ENCODE measurements around the gene SVOPL. TPM values are rescaled to one million over a fixed set of nuclear protein-coding genes. Genes with fewer than 3 reads are reported as not detected.

The SVOPL gene
- total and polyA plus RNA-seq, 10 of the 15 experiments (the other 5 are each of a cell fraction or from before 2014, with no cell fraction given): 0.15 TPM; not detected in 9

DNA sequence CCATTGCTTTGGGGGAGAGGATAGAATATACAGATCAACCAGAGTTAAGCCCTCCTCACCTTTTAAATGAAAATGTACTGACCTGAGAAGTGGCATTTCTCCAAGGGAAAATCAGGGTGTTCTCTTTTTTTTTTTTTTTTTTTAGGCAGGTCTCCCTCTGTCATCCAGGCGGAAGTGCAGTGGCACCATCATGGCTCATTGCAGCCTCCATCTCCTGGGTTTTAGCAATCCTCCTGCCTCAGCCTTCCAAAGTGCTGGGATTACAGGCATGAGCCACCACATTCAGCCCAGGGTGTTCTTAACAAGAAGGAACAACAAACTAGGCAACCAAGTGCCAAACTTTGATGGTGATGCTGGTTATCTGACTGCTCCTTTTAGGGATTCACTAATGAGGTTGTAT is 111.0 kb downstream of the SVOPL start (continued):
- TF ChIP-seq CBX3 (IDR thresholded peaks at IDR 0.05; ENCODE audit: borderline replicate concordance, low read depth) (no peak), TCF3 (IDR thresholded peaks at IDR 0.05; ENCODE audit: borderline replicate concordance, insufficient read depth, low read depth, low read length) (no peak)
- TF ChIP-seq, protein P1, sequence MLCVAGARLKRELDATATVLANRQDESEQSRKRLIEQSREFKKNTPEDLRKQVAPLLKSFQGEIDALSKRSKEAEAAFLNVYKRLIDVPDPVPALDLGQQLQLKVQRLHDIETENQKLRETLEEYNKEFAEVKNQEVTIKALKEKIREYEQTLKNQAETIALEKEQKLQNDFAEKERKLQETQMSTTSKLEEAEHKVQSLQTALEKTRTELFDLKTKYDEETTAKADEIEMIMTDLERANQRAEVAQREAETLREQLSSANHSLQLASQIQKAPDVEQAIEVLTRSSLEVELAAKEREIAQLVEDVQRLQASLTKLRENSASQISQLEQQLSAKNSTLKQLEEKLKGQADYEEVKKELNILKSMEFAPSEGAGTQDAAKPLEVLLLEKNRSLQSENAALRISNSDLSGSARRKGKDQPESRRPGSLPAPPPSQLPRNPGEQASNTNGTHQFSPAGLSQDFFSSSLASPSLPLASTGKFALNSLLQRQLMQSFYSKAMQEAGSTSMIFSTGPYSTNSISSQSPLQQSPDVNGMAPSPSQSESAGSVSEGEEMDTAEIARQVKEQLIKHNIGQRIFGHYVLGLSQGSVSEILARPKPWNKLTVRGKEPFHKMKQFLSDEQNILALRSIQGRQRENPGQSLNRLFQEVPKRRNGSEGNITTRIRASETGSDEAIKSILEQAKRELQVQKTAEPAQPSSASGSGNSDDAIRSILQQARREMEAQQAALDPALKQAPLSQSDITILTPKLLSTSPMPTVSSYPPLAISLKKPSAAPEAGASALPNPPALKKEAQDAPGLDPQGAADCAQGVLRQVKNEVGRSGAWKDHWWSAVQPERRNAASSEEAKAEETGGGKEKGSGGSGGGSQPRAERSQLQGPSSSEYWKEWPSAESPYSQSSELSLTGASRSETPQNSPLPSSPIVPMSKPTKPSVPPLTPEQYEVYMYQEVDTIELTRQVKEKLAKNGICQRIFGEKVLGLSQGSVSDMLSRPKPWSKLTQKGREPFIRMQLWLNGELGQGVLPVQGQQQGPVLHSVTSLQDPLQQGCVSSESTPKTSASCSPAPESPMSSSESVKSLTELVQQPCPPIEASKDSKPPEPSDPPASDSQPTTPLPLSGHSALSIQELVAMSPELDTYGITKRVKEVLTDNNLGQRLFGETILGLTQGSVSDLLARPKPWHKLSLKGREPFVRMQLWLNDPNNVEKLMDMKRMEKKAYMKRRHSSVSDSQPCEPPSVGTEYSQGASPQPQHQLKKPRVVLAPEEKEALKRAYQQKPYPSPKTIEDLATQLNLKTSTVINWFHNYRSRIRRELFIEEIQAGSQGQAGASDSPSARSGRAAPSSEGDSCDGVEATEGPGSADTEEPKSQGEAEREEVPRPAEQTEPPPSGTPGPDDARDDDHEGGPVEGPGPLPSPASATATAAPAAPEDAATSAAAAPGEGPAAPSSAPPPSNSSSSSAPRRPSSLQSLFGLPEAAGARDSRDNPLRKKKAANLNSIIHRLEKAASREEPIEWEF (IDR thresholded peaks at IDR 0.05; ENCODE audit: insufficient replicate concordance, low read depth, low read length): no peak
- TF ChIP-seq, protein P2, sequence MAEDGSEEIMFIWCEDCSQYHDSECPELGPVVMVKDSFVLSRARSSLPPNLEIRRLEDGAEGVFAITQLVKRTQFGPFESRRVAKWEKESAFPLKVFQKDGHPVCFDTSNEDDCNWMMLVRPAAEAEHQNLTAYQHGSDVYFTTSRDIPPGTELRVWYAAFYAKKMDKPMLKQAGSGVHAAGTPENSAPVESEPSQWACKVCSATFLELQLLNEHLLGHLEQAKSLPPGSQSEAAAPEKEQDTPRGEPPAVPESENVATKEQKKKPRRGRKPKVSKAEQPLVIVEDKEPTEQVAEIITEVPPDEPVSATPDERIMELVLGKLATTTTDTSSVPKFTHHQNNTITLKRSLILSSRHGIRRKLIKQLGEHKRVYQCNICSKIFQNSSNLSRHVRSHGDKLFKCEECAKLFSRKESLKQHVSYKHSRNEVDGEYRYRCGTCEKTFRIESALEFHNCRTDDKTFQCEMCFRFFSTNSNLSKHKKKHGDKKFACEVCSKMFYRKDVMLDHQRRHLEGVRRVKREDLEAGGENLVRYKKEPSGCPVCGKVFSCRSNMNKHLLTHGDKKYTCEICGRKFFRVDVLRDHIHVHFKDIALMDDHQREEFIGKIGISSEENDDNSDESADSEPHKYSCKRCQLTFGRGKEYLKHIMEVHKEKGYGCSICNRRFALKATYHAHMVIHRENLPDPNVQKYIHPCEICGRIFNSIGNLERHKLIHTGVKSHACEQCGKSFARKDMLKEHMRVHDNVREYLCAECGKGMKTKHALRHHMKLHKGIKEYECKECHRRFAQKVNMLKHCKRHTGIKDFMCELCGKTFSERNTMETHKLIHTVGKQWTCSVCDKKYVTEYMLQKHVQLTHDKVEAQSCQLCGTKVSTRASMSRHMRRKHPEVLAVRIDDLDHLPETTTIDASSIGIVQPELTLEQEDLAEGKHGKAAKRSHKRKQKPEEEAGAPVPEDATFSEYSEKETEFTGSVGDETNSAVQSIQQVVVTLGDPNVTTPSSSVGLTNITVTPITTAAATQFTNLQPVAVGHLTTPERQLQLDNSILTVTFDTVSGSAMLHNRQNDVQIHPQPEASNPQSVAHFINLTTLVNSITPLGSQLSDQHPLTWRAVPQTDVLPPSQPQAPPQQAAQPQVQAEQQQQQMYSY (CRISPR knock-in tag; IDR thresholded peaks at IDR 0.05): no peak
